SK-N-SH (cell line): ENCODE results near the gene RAB40C. TPM values are rescaled to one million over a fixed set of nuclear protein-coding genes. Genes with fewer than 3 reads are reported as not detected.

ENCODE experiments used
- CTCF ChIA-PET: fragments of 300-600, 350-600 bp; formaldehyde crosslinking; extraction: SDS; loops from one replicate; lab custom pipeline; 2021; lab: Yijun Ruan, JAX
- POLR2A ChIA-PET: fragments of 350-600 bp; sonication (Branson Sonifier 250); formaldehyde crosslinking; extraction: SDS; loops from one replicate; lab custom pipeline; 2020; ENCODE audit warnings: antibody characterized with exemption, inconsistent platforms; lab: Yijun Ruan, JAX
- DNase-seq: peaks from one replicate; pipeline ENCODE4 v3.0.0; 2012
- H2AFZ ChIP-seq: fragments of 200-600 bp; sonication (generic); 2 replicates; pipeline ENCODE4 v1.8.1; 2016; ENCODE audit warnings: antibody characterized with exemption, mild to moderate bottlenecking, low read depth
- H3F3A ChIP-seq: fragments of 200-600 bp; sonication (generic); replicated peaks from 2 replicates; pipeline ENCODE3; 2016; ENCODE audit warnings: antibody characterized with exemption, mild to moderate bottlenecking; ENCODE audit not compliant: insufficient read depth
- H3K27ac ChIP-seq, 2 experiments: fragments of 200-500 bp in 1 of 2; fragments of 200-600 bp in 1 of 2; sonication (Bioruptor generic) in 1 of 2; sonication (generic), shearing (Covaris generic) in 1 of 2; 2 replicates each; pipeline versions ENCODE4 v1.5.1 to v1.6.1; 2014 to 2016; ENCODE audit warnings: low read depth in 2 of 2, inconsistent platforms in 1 of 2, low read length in 1 of 2, mild to moderate bottlenecking in 1 of 2, mixed read lengths in 1 of 2
- H3K27me3 ChIP-seq: fragments of 200-600 bp; sonication (generic), shearing (Covaris generic); 2 replicates; pipeline ENCODE4 v1.6.1; 2016; ENCODE audit warnings: mixed run types; ENCODE audit not compliant: insufficient read depth
- H3K36me3 ChIP-seq, 2 experiments: fragments of 200-500 bp in 1 of 2; fragments of 200-600 bp in 1 of 2; sonication (Bioruptor generic) in 1 of 2; sonication (generic) in 1 of 2; replicated peaks in 1 of 2; 2 replicates each; pipeline versions ENCODE3 to v1.5.1; 2014 to 2016; ENCODE audit warnings: low read length in 1 of 2, mild to moderate bottlenecking in 1 of 2; ENCODE audit not compliant: insufficient read depth in 2 of 2, control insufficient read depth in 1 of 2
- H3K4me1 ChIP-seq, 2 experiments: fragments of 200-500 bp in 1 of 2; fragments of 200-600 bp in 1 of 2; sonication (Bioruptor generic) in 1 of 2; sonication (generic), shearing (Covaris generic) in 1 of 2; 2 replicates each; pipeline versions ENCODE4 v1.5.1 to v1.6.1; 2014 to 2016; ENCODE audit warnings: low read depth in 1 of 2, low read length in 1 of 2, mixed run types in 1 of 2; ENCODE audit not compliant: insufficient read depth in 2 of 2, control insufficient read depth in 1 of 2
- H3K4me2 ChIP-seq: fragments of 200-600 bp; sonication (generic), shearing (Covaris generic); 2 replicates; pipeline ENCODE4 v1.6.1; 2017; ENCODE audit warnings: mixed run types
- H3K4me3 ChIP-seq, 2 experiments: fragments of 200-500 bp in 1 of 2; fragments of 200-600 bp in 1 of 2; sonication (Bioruptor generic) in 1 of 2; sonication (generic), shearing (Covaris generic) in 1 of 2; 2 replicates each; pipeline versions ENCODE4 v1.5.1 to v1.8.1; 2014 to 2016; ENCODE audit warnings: low read depth in 2 of 2, inconsistent platforms in 1 of 2, low read length in 1 of 2, mild to moderate bottlenecking in 1 of 2, mixed read lengths in 1 of 2, moderate library complexity in 1 of 2
- H3K79me2 ChIP-seq: fragments of 200-600 bp; sonication (generic); 2 replicates; pipeline ENCODE4 v1.8.1; 2017; ENCODE audit warnings: mild to moderate bottlenecking; ENCODE audit not compliant: insufficient read depth
- H3K9ac ChIP-seq: fragments of 200-600 bp; sonication (generic); 2 replicates; pipeline ENCODE4 v1.6.1; 2017; ENCODE audit warnings: mixed run types
- H3K9me2 ChIP-seq: fragments of 200-600 bp; sonication (generic); 2 replicates; pipeline ENCODE4 v1.6.1; 2017; ENCODE audit warnings: mixed run types
- H3K9me3 ChIP-seq: fragments of 200-600 bp; sonication (generic); 2 replicates; pipeline ENCODE4 v1.6.1; 2017; ENCODE audit warnings: mixed run types, mild to moderate bottlenecking, moderate library complexity
- H4K20me1 ChIP-seq: fragments of 200-600 bp; sonication (generic); 2 replicates; pipeline ENCODE4 v1.6.1; 2017; ENCODE audit warnings: mild to moderate bottlenecking, mixed run types; ENCODE audit not compliant: insufficient read depth
- EP300 ChIP-seq, 2 experiments: IDR thresholded peaks; 2 replicates each; pipeline versions ENCODE4 v1.4.0 to v1.6.1; 2012; ENCODE audit warnings: borderline replicate concordance in 1 of 2, low read depth in 1 of 2, low read length in 1 of 2
- FOSL2 ChIP-seq: IDR thresholded peaks from 2 replicates; pipeline ENCODE4 v1.4.0; 2012; ENCODE audit warnings: low read depth, mild to moderate bottlenecking, moderate library complexity, borderline replicate concordance
- GATA2 ChIP-seq: sonication (generic); formaldehyde crosslinking; IDR thresholded peaks from 2 replicates; pipeline ENCODE4 v1.5.0; 2020; ENCODE audit warnings: mild to moderate bottlenecking, missing genetic modification reagents
- MXI1 ChIP-seq: IDR thresholded peaks from 2 replicates; pipeline ENCODE4 v1.6.1; 2012; ENCODE audit warnings: mild to moderate bottlenecking, low read depth, low read length, improper control_type of control experiment
- NFIC ChIP-seq: IDR thresholded peaks from 2 replicates; pipeline ENCODE4 v1.4.0; 2012; ENCODE audit warnings: borderline replicate concordance
- POLR2AphosphoS5 ChIP-seq: IDR thresholded peaks from 2 replicates; pipeline ENCODE4 v1.6.1; 2012; ENCODE audit warnings: low read depth, low read length
- RCOR1 ChIP-seq: fragments of 150-350 bp; IDR thresholded peaks from 2 replicates; pipeline ENCODE4 v1.6.1; 2017; ENCODE audit warnings: antibody characterized with exemption, low read length
- RFX5 ChIP-seq: IDR thresholded peaks from 2 replicates; pipeline ENCODE4 v1.6.1; 2012; ENCODE audit warnings: mild to moderate bottlenecking, improper control_type of control experiment, low read length
- RXRA ChIP-seq: IDR thresholded peaks from 2 replicates; pipeline ENCODE4 v1.4.0; 2012; ENCODE audit warnings: low read depth, mild to moderate bottlenecking, borderline replicate concordance
- SMC3 ChIP-seq: IDR thresholded peaks from 2 replicates; pipeline ENCODE4 v1.6.1; 2012; ENCODE audit warnings: low read depth, low read length, improper control_type of control experiment
- TCF12 ChIP-seq: IDR thresholded peaks from 2 replicates; pipeline ENCODE4 v1.4.0; 2012
- TEAD4 ChIP-seq: IDR thresholded peaks from 2 replicates; pipeline ENCODE4 v1.4.0; 2012; ENCODE audit warnings: mild to moderate bottlenecking, borderline replicate concordance; ENCODE audit not compliant: insufficient read depth
- YY1 ChIP-seq: IDR thresholded peaks from 2 replicates; pipeline ENCODE4 v1.4.0; 2012; ENCODE audit warnings: low read depth, mild to moderate bottlenecking
- WGBS: methylation state at CpG from one replicate; pipeline ENCODE4 v1.1.6; 2017; ENCODE audit warnings: low lambda C conversion rate; 5-methylcytosine and 5-hydroxymethylcytosine counted together
- polyA plus RNA-seq, 3 experiments: library from polyadenylated mRNA; depleted of rRNA; stranded (reverse); fragments of >200 nt; gene quantifications; 2 replicates each; pipeline ENCODE4 v1.2.3, GENCODE V29; 2012
- TF ChIP-seq, protein P1 (sequence below): fragments of 150-350 bp; IDR thresholded peaks from 2 replicates; pipeline ENCODE4 v1.6.1; 2017; ENCODE audit warnings: antibody characterized with exemption, low read length, low read depth, borderline replicate concordance
- TF ChIP-seq, protein P2 (sequence below): IDR thresholded peaks from 2 replicates; pipeline ENCODE4 v1.4.0; 2012; ENCODE audit warnings: low read depth, borderline replicate concordance
- TF ChIP-seq, protein P3 (sequence below): fragments of 150-350 bp; IDR thresholded peaks from 2 replicates; pipeline ENCODE4 v1.6.1; 2016; ENCODE audit warnings: mild to moderate bottlenecking, low read depth, low read length
- TF ChIP-seq, protein P4 (sequence below): IDR thresholded peaks from 2 replicates; pipeline ENCODE4 v1.4.0; 2012; ENCODE audit warnings: low read depth, borderline replicate concordance
- TF ChIP-seq, protein P5 (sequence below): IDR thresholded peaks from 2 replicates; pipeline ENCODE4 v1.6.1; 2012; ENCODE audit warnings: mild to moderate bottlenecking, low read depth, low read length, moderate library complexity

RAB40C gene
- polyA plus RNA-seq, 1 of the 3 experiments (the other 2 are of a cell fraction): 13.0 TPM

DNA sequence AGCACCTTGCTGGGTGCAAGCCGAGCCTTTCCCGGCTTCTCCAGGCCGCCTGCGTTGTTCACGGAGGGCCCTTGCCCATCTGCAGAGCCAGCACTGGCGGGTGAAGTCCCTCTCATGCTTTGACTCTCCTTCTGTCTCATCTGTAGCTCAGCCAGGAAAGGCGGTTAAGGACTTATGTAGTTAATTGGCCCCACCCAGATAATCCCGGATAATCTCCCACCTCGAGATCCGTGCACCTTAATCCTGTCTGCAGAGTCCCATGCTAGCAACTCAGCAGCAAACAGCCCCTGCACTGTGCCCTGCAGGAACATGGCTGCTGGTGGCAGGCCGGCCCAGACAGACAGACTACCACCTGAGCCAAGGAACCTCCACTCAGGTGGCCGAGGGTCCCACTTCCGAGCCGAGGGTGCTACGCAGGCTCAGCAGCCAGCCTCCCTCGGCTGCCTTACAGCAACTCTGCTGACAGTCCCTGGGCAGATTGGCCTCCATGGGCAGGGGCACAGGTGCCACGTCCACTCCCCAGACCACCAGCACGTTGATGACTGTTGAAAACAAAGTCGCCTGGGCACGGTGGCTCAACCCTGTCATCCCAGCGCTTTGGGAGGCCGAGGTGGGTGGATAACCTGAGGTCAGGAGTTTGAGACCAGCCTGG lies 16.9 kb downstream of the RAB40C start:
- 99% methylated on average over 9 of the region's 22 CpGs for WGBS
- no peak for DNase-seq
- no peaks in the 10 kb centered on the region; a peak in 1 of 4 replicates for H3K4me1 ChIP-seq
- H3K36me3 ChIP-seq: peaks cover 0 to 11% of the 10 kb centered on the region in 2 experiments
- H3K27me3 ChIP-seq: no peaks in the 10 kb centered on the region
- no peaks in the 10 kb centered on the region for H3K9me2 ChIP-seq
- TF ChIP-seq FOSL2 (no peak), GATA2 (no peak), YY1 (no peak), SMC3 (no peak), EP300 (IDR thresholded peaks at IDR 0.05; ENCODE audit: borderline replicate concordance in 1 of 2, low read depth in 1 of 2, low read length in 1 of 2) (no peak), RFX5 (no peak), MXI1 (no peak), NFIC (no peak), RXRA (no peak), TCF12 (no peak), POLR2AphosphoS5 (no peak), RCOR1 (no peak), TEAD4 (no peak)
- TF ChIP-seq, protein P1, sequence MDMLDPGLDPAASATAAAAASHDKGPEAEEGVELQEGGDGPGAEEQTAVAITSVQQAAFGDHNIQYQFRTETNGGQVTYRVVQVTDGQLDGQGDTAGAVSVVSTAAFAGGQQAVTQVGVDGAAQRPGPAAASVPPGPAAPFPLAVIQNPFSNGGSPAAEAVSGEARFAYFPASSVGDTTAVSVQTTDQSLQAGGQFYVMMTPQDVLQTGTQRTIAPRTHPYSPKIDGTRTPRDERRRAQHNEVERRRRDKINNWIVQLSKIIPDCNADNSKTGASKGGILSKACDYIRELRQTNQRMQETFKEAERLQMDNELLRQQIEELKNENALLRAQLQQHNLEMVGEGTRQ: no peak
- TF ChIP-seq, protein P2, sequence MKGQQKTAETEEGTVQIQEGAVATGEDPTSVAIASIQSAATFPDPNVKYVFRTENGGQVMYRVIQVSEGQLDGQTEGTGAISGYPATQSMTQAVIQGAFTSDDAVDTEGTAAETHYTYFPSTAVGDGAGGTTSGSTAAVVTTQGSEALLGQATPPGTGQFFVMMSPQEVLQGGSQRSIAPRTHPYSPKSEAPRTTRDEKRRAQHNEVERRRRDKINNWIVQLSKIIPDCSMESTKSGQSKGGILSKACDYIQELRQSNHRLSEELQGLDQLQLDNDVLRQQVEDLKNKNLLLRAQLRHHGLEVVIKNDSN: no peak
- TF ChIP-seq, protein P3, sequence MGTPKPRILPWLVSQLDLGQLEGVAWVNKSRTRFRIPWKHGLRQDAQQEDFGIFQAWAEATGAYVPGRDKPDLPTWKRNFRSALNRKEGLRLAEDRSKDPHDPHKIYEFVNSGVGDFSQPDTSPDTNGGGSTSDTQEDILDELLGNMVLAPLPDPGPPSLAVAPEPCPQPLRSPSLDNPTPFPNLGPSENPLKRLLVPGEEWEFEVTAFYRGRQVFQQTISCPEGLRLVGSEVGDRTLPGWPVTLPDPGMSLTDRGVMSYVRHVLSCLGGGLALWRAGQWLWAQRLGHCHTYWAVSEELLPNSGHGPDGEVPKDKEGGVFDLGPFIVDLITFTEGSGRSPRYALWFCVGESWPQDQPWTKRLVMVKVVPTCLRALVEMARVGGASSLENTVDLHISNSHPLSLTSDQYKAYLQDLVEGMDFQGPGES: no peak
- TF ChIP-seq, protein P4, sequence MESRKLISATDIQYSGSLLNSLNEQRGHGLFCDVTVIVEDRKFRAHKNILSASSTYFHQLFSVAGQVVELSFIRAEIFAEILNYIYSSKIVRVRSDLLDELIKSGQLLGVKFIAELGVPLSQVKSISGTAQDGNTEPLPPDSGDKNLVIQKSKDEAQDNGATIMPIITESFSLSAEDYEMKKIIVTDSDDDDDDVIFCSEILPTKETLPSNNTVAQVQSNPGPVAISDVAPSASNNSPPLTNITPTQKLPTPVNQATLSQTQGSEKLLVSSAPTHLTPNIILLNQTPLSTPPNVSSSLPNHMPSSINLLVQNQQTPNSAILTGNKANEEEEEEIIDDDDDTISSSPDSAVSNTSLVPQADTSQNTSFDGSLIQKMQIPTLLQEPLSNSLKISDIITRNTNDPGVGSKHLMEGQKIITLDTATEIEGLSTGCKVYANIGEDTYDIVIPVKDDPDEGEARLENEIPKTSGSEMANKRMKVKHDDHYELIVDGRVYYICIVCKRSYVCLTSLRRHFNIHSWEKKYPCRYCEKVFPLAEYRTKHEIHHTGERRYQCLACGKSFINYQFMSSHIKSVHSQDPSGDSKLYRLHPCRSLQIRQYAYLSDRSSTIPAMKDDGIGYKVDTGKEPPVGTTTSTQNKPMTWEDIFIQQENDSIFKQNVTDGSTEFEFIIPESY: no peak
- TF ChIP-seq, protein P5, sequence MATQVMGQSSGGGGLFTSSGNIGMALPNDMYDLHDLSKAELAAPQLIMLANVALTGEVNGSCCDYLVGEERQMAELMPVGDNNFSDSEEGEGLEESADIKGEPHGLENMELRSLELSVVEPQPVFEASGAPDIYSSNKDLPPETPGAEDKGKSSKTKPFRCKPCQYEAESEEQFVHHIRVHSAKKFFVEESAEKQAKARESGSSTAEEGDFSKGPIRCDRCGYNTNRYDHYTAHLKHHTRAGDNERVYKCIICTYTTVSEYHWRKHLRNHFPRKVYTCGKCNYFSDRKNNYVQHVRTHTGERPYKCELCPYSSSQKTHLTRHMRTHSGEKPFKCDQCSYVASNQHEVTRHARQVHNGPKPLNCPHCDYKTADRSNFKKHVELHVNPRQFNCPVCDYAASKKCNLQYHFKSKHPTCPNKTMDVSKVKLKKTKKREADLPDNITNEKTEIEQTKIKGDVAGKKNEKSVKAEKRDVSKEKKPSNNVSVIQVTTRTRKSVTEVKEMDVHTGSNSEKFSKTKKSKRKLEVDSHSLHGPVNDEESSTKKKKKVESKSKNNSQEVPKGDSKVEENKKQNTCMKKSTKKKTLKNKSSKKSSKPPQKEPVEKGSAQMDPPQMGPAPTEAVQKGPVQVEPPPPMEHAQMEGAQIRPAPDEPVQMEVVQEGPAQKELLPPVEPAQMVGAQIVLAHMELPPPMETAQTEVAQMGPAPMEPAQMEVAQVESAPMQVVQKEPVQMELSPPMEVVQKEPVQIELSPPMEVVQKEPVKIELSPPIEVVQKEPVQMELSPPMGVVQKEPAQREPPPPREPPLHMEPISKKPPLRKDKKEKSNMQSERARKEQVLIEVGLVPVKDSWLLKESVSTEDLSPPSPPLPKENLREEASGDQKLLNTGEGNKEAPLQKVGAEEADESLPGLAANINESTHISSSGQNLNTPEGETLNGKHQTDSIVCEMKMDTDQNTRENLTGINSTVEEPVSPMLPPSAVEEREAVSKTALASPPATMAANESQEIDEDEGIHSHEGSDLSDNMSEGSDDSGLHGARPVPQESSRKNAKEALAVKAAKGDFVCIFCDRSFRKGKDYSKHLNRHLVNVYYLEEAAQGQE: no peak
- peaks cover 42% of the 10 kb centered on the region for H3K79me2 ChIP-seq
- H2AFZ ChIP-seq: no peak overlapping the region
- no peak overlapping the region for H3K9ac ChIP-seq
- ChIA-PET POLR2A (no interaction called here), CTCF (no interaction called here)
- no peaks in the 10 kb centered on the region for H3K9me3 ChIP-seq
- H3F3A ChIP-seq: no peaks in the 10 kb centered on the region
- no peak overlapping the region for H3K4me3 ChIP-seq
- no peak overlapping the region for H3K27ac ChIP-seq
- no peak overlapping the region for H3K4me2 ChIP-seq
- H4K20me1 ChIP-seq: peaks cover 6% of the 10 kb centered on the region; the same call in 1 of the 2 replicates
